ENCODE data around the gene UTP18.
"Not testable (repeated sequence)": the region's sequence is repeated elsewhere in the genome, so short reads cannot be mapped to it uniquely, and the experiment has no call there.

The UTP18 gene

GRCh38 chr17:51260237-51261023 is at the start of gene UTP18:
TSS of gene UTP18 (plus strand) at chr17:51260546. CDS start at chr17:51260585, 39 bp downstream.
- DNase-seq (ENCODE audit: low read depth) = peak; percentile 95

GRCh38 chr17:51214920-51215319 is 45.4 kb upstream of the UTP18 start:
- DNase-seq (ENCODE audit: low read depth) = no peak

- no peak for DNase-seq (ENCODE audit: low read depth)
Observed at GRCh38 chr17:51217946-51218345, 42.4 kb upstream of the UTP18 start.

- DNase-seq (ENCODE audit: low read depth) = no peak
Observed at GRCh38 chr17:51221322-51221721, 39.0 kb upstream of the UTP18 start.

GRCh38 chr17:51224402-51225262 is 35.7 kb upstream of the UTP18 start:
- DNase-seq (ENCODE audit: low read depth) = no peak

- not testable (repeated sequence) for DNase-seq (ENCODE audit: low read depth)
Observed at GRCh38 chr17:51225523-51225922, 34.8 kb upstream of the UTP18 start.

- no peak for DNase-seq (ENCODE audit: low read depth)
Observed at GRCh38 chr17:51228161-51228560, 32.2 kb upstream of the UTP18 start.

- no peak for DNase-seq (ENCODE audit: low read depth)
Observed at GRCh38 chr17:51229889-51230288, 30.5 kb upstream of the UTP18 start.

- DNase-seq (ENCODE audit: low read depth) = no peak
Observed at GRCh38 chr17:51230306-51230705, 30.0 kb upstream of the UTP18 start.

GRCh38 chr17:51231999-51232398 is 28.3 kb upstream of the UTP18 start:
- DNase-seq (ENCODE audit: low read depth) = no peak

GRCh38 chr17:51234162-51234561 is 26.2 kb upstream of the UTP18 start:
- no peak for DNase-seq (ENCODE audit: low read depth)

GRCh38 chr17:51238255-51238887 is 22.0 kb upstream of the UTP18 start:
- no peak for DNase-seq (ENCODE audit: low read depth)

GRCh38 chr17:51240275-51240674 is 20.1 kb upstream of the UTP18 start:
- no peak for DNase-seq (ENCODE audit: low read depth)

- no peak for DNase-seq (ENCODE audit: low read depth)
Observed at GRCh38 chr17:51244041-51244440, 16.3 kb upstream of the UTP18 start.

GRCh38 chr17:51245535-51245934 is 14.8 kb upstream of the UTP18 start:
- DNase-seq (ENCODE audit: low read depth) = no peak

GRCh38 chr17:51250314-51250840 is 10.0 kb upstream of the UTP18 start:
- no peak for DNase-seq (ENCODE audit: low read depth)

- no peak for DNase-seq (ENCODE audit: low read depth)
Observed at GRCh38 chr17:51251010-51251409, 9.3 kb upstream of the UTP18 start.

GRCh38 chr17:51255673-51256072 is 4.7 kb upstream of the UTP18 start:
- DNase-seq (ENCODE audit: low read depth) = no peak

GRCh38 chr17:51256101-51256500 is 4.2 kb upstream of the UTP18 start:
- DNase-seq (ENCODE audit: low read depth) = no peak

- DNase-seq (ENCODE audit: low read depth) = no peak
Observed at GRCh38 chr17:51257150-51258081, 2.9 kb upstream of the UTP18 start.

Data from activated gamma-delta T cell treated with anti-CD3 and anti-CD28 coated beads, Interleukin-2, amount 50 U/mL, for 16 hours (primary cell).